AG09309 (cell line): ENCODE data around the gene MAD1L1.

Experiments used
- DNase-seq: peaks from one replicate; pipeline ENCODE4 v3.0.0-alpha.2; 2010; ENCODE audit warnings: low read depth
- H3K4me3 ChIP-seq: 2 replicates; pipeline ENCODE4 v1.5.1; 2011; ENCODE audit warnings: mild to moderate bottlenecking, low read depth, low read length, moderate library complexity; ENCODE audit not compliant: control insufficient read depth
- TF ChIP-seq, protein P1 (sequence below): IDR thresholded peaks from 2 replicates; pipeline ENCODE4 v1.5.1; 2011; ENCODE audit warnings: mild to moderate bottlenecking, low read depth, low read length, inconsistent platforms; ENCODE audit not compliant: insufficient read depth, control insufficient read depth; ENCODE audit errors: missing control alignments

The MAD1L1 gene

DNA sequence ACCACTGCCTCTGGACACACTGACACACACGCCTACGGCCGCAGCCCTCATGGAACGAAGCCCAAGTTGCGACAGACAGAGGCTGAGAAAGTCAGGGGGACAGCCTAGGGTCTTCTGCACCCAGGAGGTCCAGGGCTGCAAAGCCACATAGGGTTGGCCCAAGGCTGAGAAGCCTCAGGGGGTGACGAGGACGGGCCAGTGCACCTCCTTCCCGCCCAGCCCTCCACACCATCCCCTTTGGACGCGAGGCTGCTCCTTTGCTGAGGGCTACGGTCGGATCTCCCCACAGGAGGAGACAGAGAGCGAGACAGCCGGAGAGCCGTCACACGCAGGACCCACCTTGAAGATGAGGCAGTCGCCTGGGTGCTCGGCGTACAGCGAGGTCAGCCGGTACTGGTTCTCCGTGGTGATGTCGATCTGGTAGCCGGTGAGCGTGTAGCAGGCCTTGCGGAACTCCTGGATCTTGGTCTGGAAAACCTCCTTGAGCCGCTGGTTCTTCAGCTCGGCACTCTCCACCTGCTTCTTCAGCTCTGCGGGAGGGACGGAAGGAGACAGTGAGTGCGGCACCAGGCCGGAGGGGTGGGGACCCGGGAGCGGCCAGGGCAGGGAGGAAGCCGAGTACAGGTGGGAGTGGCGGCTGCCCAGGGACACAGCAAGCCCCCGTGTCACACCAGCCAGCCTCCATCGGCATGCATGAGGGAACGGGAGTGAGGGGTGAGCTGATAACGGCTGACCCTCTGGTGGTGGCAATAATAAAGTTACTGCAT, 334.7 kb downstream of the MAD1L1 start:
- no peak overlapping the region for H3K4me3 ChIP-seq
- TF ChIP-seq, protein P1, sequence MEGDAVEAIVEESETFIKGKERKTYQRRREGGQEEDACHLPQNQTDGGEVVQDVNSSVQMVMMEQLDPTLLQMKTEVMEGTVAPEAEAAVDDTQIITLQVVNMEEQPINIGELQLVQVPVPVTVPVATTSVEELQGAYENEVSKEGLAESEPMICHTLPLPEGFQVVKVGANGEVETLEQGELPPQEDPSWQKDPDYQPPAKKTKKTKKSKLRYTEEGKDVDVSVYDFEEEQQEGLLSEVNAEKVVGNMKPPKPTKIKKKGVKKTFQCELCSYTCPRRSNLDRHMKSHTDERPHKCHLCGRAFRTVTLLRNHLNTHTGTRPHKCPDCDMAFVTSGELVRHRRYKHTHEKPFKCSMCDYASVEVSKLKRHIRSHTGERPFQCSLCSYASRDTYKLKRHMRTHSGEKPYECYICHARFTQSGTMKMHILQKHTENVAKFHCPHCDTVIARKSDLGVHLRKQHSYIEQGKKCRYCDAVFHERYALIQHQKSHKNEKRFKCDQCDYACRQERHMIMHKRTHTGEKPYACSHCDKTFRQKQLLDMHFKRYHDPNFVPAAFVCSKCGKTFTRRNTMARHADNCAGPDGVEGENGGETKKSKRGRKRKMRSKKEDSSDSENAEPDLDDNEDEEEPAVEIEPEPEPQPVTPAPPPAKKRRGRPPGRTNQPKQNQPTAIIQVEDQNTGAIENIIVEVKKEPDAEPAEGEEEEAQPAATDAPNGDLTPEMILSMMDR: no peak
- no peak for DNase-seq

DNA sequence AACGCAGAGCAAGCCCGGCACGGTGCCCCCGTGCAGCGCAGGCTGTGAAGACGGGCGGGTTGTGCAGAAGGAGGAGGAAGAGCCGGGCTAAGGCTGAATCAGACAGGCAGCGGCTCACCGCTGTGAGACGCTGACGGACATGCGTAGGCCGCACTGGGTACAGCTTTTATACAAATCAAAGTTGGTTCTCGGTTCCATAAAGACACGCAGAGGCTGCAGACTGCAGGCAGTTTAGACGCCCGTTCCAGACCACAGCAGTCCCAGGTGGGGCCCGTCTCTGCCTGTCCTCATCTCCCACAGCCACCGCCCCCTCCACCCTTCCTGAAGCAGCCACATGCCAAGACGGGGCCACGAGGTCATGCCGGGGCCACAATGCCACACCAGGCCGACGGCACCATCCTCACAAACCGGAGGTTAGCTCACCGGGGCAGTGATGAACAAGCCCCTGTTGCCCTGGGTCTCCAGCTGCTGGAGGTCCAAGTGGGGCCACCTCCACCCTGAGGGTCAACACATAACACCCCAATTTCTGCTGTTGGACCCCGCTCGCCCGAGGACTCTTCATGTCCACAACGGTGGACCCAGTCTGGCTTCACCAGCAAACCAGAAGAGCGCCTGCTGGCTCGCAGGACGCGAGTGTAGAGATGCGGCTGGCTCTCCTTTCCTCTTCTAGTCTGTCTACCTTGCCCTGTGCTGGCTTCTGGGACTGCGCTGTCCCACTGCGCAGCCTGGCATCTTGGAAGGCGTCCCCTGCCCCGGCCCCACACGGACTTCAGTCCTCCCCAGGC, 335.5 kb downstream of the MAD1L1 start:
- TF ChIP-seq, protein P1: no peak
- DNase-seq: no peak

DNA sequence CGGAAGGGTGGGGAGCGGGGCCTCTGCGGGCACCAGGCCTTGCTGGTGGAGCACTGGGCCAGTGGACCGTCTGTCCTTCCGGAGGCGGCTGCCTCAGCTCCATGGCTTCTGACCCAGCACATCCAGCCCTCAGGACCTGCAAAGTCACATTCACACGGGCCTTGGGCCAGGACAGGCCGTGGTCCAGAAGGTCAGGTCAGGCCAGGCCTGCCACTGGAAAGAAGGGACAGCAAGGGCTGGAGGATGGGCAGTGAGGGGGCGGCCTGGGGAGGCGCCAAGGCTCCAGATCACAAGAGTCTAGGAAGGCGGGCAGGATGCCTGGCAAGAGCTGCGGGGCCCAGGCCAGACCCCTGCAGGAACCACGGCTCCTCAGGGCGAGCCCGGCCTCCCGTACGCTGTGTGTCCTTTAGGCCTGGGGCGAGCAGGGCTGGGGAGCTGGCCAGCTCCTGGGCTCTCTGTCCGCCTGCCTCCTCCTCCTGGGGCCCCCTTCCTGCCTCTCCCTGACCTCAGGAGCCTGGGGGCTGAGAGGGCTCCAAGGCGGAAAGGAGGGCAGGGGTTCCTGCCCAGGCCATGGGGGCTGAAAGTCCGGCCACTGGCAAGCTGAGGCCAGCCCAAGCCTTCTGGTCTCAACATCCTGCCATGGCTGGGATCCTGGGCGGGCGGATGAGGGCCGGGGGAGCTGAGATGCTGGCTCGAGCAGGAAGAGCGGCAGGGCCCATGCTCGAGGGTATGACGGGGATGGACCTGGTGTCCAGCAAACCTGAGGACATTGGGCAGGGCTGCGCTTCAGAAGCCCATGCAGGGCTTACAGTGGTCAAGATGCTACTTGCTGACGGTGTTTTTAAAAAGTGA, 336.9 kb downstream of the MAD1L1 start:
- DNase-seq: no peak
- TF ChIP-seq, protein P1: no peak
- no peak overlapping the region for H3K4me3 ChIP-seq

More for the DNA sequence above, 335.5 kb downstream of the MAD1L1 start:
- H3K4me3 ChIP-seq: no peak overlapping the region

DNA sequence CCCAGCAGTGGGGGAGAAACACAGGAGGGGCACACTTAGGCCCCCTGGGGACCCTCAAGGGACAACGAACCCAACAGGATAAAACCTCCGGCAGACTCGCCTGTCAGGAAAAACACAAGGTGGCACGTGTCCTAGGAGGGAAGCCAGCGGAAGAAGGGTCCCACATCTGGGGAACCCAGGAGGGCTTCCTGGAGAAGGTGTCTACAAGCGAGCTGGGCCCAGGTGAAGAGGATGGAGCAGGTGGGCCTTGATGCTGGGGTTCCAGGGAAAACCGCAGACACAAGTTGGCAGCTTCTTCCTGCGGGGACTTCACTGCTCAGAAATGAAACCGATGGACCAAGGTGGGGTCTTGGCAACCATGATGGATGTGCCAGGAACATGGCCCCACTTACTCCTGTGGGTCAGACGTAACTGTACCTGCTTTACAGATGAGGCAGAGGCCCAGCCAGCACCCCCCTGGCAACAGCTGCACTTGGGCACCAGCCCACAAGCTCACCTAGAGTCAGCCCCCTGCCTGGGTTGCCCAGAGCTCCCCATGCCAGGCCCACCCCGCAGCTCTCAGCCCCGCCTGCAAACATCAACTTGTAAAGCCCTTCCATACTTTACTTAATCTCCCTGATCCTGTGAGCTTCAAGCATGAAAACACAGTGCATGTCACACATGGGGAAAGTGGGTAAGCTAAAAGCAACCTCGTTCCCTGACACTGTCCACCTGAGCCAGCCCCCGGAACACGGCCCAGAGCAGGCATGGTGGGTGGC, 337.7 kb downstream of the MAD1L1 start:
- no peak overlapping the region for H3K4me3 ChIP-seq
- DNase-seq: no peak
- TF ChIP-seq, protein P1: no peak

DNA sequence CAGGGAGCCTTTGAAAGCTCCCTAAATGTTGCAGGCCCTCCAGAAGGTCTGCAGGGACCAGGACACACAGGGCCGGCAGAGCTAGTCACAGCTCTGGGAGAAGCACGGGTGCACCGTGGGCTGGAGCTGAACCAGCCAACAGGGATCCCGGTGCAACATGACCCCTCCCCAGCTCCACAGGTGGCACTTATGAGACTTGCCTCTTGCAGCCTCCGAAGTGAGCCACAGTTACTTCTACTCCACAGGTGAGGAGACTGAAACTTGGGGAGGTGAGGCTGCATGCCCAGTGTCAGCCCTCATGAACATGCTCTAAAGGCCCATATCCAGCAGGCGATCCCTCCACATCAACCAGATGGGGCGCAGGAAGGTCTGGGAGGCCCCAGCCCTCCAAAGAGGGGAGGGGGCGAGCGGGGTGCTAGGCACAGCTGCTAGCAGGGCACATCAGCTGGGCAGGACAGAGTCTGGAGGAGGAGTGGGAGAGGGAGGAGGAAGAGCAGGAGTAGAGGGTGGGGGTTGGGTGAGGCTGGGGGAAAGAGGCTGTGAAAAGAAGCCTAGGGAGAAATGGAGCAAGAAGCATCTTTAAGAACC, 338.3 kb downstream of the MAD1L1 start:
- H3K4me3 ChIP-seq: no peak overlapping the region
- TF ChIP-seq, protein P1: no peak
- no peak for DNase-seq
